A673 (cell line): Measurements from ENCODE around the gene PLOD3.

Experiments used
- EZH2 ChIP-seq: fragments of 200-600 bp; sonication (generic); IDR thresholded peaks from 2 replicates; pipeline ENCODE4 v1.6.1; 2017; ENCODE audit warnings: borderline replicate concordance, low read depth, mild to moderate bottlenecking, mixed read lengths, antibody characterized with exemption, low read length; ENCODE audit not compliant: poor library complexity, severe bottlenecking
- TF ChIP-seq, protein P1 (sequence below): fragments of 300-800, 200-600 bp; sonication (generic); conservative IDR thresholded peaks from 2 replicates; pipeline ENCODE4 v1.5.1; 2017; ENCODE audit warnings: low read depth, mild to moderate bottlenecking, antibody characterized with exemption, low read length, moderate library complexity, mixed read lengths

- TF ChIP-seq, protein P1, sequence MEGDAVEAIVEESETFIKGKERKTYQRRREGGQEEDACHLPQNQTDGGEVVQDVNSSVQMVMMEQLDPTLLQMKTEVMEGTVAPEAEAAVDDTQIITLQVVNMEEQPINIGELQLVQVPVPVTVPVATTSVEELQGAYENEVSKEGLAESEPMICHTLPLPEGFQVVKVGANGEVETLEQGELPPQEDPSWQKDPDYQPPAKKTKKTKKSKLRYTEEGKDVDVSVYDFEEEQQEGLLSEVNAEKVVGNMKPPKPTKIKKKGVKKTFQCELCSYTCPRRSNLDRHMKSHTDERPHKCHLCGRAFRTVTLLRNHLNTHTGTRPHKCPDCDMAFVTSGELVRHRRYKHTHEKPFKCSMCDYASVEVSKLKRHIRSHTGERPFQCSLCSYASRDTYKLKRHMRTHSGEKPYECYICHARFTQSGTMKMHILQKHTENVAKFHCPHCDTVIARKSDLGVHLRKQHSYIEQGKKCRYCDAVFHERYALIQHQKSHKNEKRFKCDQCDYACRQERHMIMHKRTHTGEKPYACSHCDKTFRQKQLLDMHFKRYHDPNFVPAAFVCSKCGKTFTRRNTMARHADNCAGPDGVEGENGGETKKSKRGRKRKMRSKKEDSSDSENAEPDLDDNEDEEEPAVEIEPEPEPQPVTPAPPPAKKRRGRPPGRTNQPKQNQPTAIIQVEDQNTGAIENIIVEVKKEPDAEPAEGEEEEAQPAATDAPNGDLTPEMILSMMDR: no peak
- no peak for TF ChIP-seq EZH2
Observed at GRCh38 chr7:101170617-101171441, 46.6 kb downstream of the PLOD3 start.
